CD4-positive, alpha-beta memory T cell (primary cell): ENCODE data around the gene PMPCA. TPM values are rescaled to one million over a fixed set of nuclear protein-coding genes. Genes with fewer than 3 reads are reported as not detected.

Experiments used
- polyA plus RNA-seq, 2 donors: library from polyadenylated mRNA; unstranded; fragments of 300-500 nt; fragmentation: Illumina TruSeq; gene quantifications; one replicate each; pipeline ENCODE4 v1.2.3, GENCODE V29; 2021
- total RNA-seq, 2 experiments: library from RNA; stranded (reverse); gene quantifications; one replicate each; pipeline ENCODE4 v1.2.3, GENCODE V29; 2021

PMPCA gene
- total and polyA plus RNA-seq, 4 experiments from 2014 or later: 44.2 to 73.3 (median 58.5) TPM

Other genes starting within 250 kb of the PMPCA start
- gene LHX3, start 205.5 kb upstream of the PMPCA start, total RNA-seq: not detected
- gene LHX3, start 205.5 kb upstream of the PMPCA start, polyA plus RNA-seq: not detected
- gene QSOX2, start 164.8 kb upstream of the PMPCA start, total RNA-seq: 10 to 100 TPM; 14.8 to 15.0 TPM
- gene QSOX2, start 164.8 kb upstream of the PMPCA start, polyA plus RNA-seq: under 1 TPM; 0.35 to 0.87 TPM
- not detected for gene CCDC187, start 106.6 kb upstream of the PMPCA start, total RNA-seq
- gene CCDC187, start 106.6 kb upstream of the PMPCA start, polyA plus RNA-seq: not detected
- gene GPSM1, start 83.1 kb upstream of the PMPCA start, total RNA-seq: 1 to 10 TPM; 7.6 to 8.1 TPM
- gene GPSM1, start 83.1 kb upstream of the PMPCA start, polyA plus RNA-seq: 1 to 10 TPM in 1 of 2 donors, under 1 TPM in 1; 0.78 to 1.6 TPM
- 10 to 100 TPM; 26.0 to 32.3 TPM for gene DNLZ, start 46.9 kb upstream of the PMPCA start, total RNA-seq
- 10 to 100 TPM; 71.3 to 86.1 TPM for gene DNLZ, start 46.9 kb upstream of the PMPCA start, polyA plus RNA-seq
- gene CARD9, start 37.0 kb upstream of the PMPCA start, total RNA-seq: 1 to 10 TPM in 1 of 2 experiments, under 1 TPM in 1; 0.70 to 1.2 TPM
- under 1 TPM in 1 of 2 donors, not detected in 1; 0.41 TPM for gene CARD9, start 37.0 kb upstream of the PMPCA start, polyA plus RNA-seq
- gene SNAPC4, start 10.5 kb upstream of the PMPCA start, total RNA-seq: 10 to 100 TPM; 13.1 to 15.4 TPM
- 1 to 10 TPM in 1 of 2 donors, under 1 TPM in 1; 0.35 to 2.1 TPM for gene SNAPC4, start 10.5 kb upstream of the PMPCA start, polyA plus RNA-seq
- 10 to 100 TPM; 82.9 to 85.9 TPM for gene ENTR1, start within 50 bp of the PMPCA start, total RNA-seq
- 10 to 100 TPM in 1 of 2 donors, 1 to 10 TPM in 1; 8.3 to 12.7 TPM for gene ENTR1, start within 50 bp of the PMPCA start, polyA plus RNA-seq
- gene INPP5E, start 29.2 kb downstream of the PMPCA start, total RNA-seq: 10 to 100 TPM; 29.1 to 31.2 TPM
- 1 to 10 TPM; 2.0 to 5.0 TPM for gene INPP5E, start 29.2 kb downstream of the PMPCA start, polyA plus RNA-seq
- 10 to 100 TPM; 82.9 to 87.7 TPM for gene SEC16A, start 72.4 kb downstream of the PMPCA start, total RNA-seq
- 10 to 100 TPM in 1 of 2 donors, 1 to 10 TPM in 1; 6.6 to 39.3 TPM for gene SEC16A, start 72.4 kb downstream of the PMPCA start, polyA plus RNA-seq
- 10 to 100 TPM; 43.0 to 45.4 TPM for gene NOTCH1, start 135.4 kb downstream of the PMPCA start, total RNA-seq
- 1 to 10 TPM in 1 of 2 donors, not detected in 1; 6.0 TPM for gene NOTCH1, start 135.4 kb downstream of the PMPCA start, polyA plus RNA-seq